ENCODE measurements around the gene HOXD1.

The HOXD1 gene

GRCh38 chr2:176162911-176163671 lies 25.4 kb upstream of the HOXD1 start:
- Histone ChIP-seq H3K4me3 (no peak overlapping the region), H3K27ac (no peak overlapping the region)

GRCh38 chr2:176163672-176164056 lies 24.8 kb upstream of the HOXD1 start:
- Histone ChIP-seq H3K27ac (no peak overlapping the region), H3K4me3 (no peak overlapping the region)

- H3K27ac ChIP-seq: no peak overlapping the region
- H3K4me3 ChIP-seq: no peak overlapping the region
Observed at GRCh38 chr2:176164201-176164600, 24.3 kb upstream of the HOXD1 start.

- Histone ChIP-seq H3K4me3 (no peak overlapping the region), H3K27ac (no peak overlapping the region)
Observed at GRCh38 chr2:176164611-176165369, 23.7 kb upstream of the HOXD1 start.

- H3K4me3 ChIP-seq: no peak overlapping the region
Observed at GRCh38 chr2:176165370-176166050, 23.0 kb upstream of the HOXD1 start.

GRCh38 chr2:176166272-176166671 lies 22.2 kb upstream of the HOXD1 start:
- Histone ChIP-seq H3K27ac (no peak overlapping the region), H3K4me3 (no peak overlapping the region)

More at GRCh38 chr2:176165370-176166050, 23.0 kb upstream of the HOXD1 start:
- H3K27ac ChIP-seq: no peak overlapping the region

GRCh38 chr2:176167398-176167797 lies 21.1 kb upstream of the HOXD1 start:
- Histone ChIP-seq H3K4me3 (no peak overlapping the region), H3K27ac (no peak overlapping the region)

- H3K27ac ChIP-seq: no peak overlapping the region
- H3K4me3 ChIP-seq: no peak overlapping the region
Observed at GRCh38 chr2:176169181-176169580, 19.3 kb upstream of the HOXD1 start.

GRCh38 chr2:176169711-176170110 lies 18.8 kb upstream of the HOXD1 start:
- Histone ChIP-seq H3K27ac (no peak overlapping the region), H3K4me3 (no peak overlapping the region)

- Histone ChIP-seq H3K27ac (no peak overlapping the region), H3K4me3 (no peak overlapping the region)
Observed at GRCh38 chr2:176170602-176171305, 17.7 kb upstream of the HOXD1 start.

GRCh38 chr2:176171351-176172006 lies 17.0 kb upstream of the HOXD1 start:
- H3K4me3 ChIP-seq: no peak overlapping the region
- no peak overlapping the region for H3K27ac ChIP-seq

GRCh38 chr2:176172007-176172894 lies 16.2 kb upstream of the HOXD1 start:
- Histone ChIP-seq H3K27ac (no peak overlapping the region), H3K4me3 (no peak overlapping the region)

GRCh38 chr2:176172895-176173566 lies 15.4 kb upstream of the HOXD1 start:
- Histone ChIP-seq H3K4me3 (no peak overlapping the region), H3K27ac (no peak overlapping the region)

GRCh38 chr2:176173567-176174381 lies 14.7 kb upstream of the HOXD1 start:
- no peak overlapping the region for H3K4me3 ChIP-seq

GRCh38 chr2:176174382-176174823 lies 14.1 kb upstream of the HOXD1 start:
- Histone ChIP-seq H3K27ac (no peak overlapping the region), H3K4me3 (no peak overlapping the region)

More at GRCh38 chr2:176173567-176174381, 14.7 kb upstream of the HOXD1 start:
- H3K27ac ChIP-seq: no peak overlapping the region

- H3K4me3 ChIP-seq: no peak overlapping the region
- H3K27ac ChIP-seq: no peak overlapping the region
Observed at GRCh38 chr2:176174824-176175708, 13.4 kb upstream of the HOXD1 start.

All from skin epidermis (tissue), 12 donors.